Tibial nerve (tissue), 4 donors: ENCODE data around the gene CPB2. TPM values are rescaled to one million over a fixed set of nuclear protein-coding genes. Genes with fewer than 3 reads are reported as not detected.

Experiments used
- DNase-seq, 2 donors: peaks; one replicate each; pipeline ENCODE4 v3.0.0-alpha.2; 2019; ENCODE audit warnings: low spot score in 2 of 2
- H3K27ac ChIP-seq, 4 donors: fragments of 200-600 bp; sonication (generic) in 3 of 4; one replicate each; pipeline ENCODE4 v1.5.1; 2017 to 2019; ENCODE audit warnings: mild to moderate bottlenecking in 1 of 4
- H3K27me3 ChIP-seq, 2 donors: fragments of 200-600 bp; sonication (generic) in 1 of 2; one replicate each; pipeline versions ENCODE4 v1.5.1 to v1.6.0; 2017 to 2019
- H3K36me3 ChIP-seq, 3 donors: fragments of 200-600 bp; sonication (generic); one replicate each; pipeline ENCODE4 v1.5.1; 2018 to 2019
- H3K4me1 ChIP-seq, 4 donors: fragments of 200-600 bp; sonication (generic) in 3 of 4; one replicate each; pipeline ENCODE4 v1.5.1; 2017 to 2019
- H3K4me3 ChIP-seq, 4 donors: fragments of 200-600 bp; sonication (generic) in 3 of 4; one replicate each; pipeline ENCODE4 v1.5.1; 2017 to 2019; ENCODE audit warnings: mild to moderate bottlenecking in 1 of 4, moderate library complexity in 1 of 4
- H3K9me3 ChIP-seq, 4 donors: fragments of 200-600 bp; sonication (generic) in 3 of 4; one replicate each; pipeline ENCODE4 v1.5.1; 2017 to 2019
- EP300 ChIP-seq, 2 donors: sonication (generic); formaldehyde crosslinking; IDR thresholded peaks; one replicate each; pipeline ENCODE4 v1.6.1; 2017; ENCODE audit warnings: antibody characterized with exemption in 2 of 2, mild to moderate bottlenecking in 1 of 2
- POLR2A ChIP-seq, 2 donors: fragments of 450-650 bp; IDR thresholded peaks; one replicate each; pipeline ENCODE4 v1.6.1; 2017; ENCODE audit warnings: antibody characterized with exemption in 2 of 2, mild to moderate bottlenecking in 2 of 2, moderate library complexity in 2 of 2
- WGBS, 2 donors: methylation state at CpG; one replicate each; pipeline ENCODE4 v1.1.5; 2018; 5-methylcytosine and 5-hydroxymethylcytosine counted together
- total RNA-seq, 4 donors: library from RNA; depleted of rRNA; stranded (reverse); fragments of >200 nt; gene quantifications; one replicate each; pipeline ENCODE4 v1.1.0, GENCODE V29; 2016
- TF ChIP-seq, protein P1 (sequence below), 5 experiments: fragments of 200-600 bp in 3 of 5; fragments of 450-650 bp in 2 of 5; sonication (generic) in 3 of 5; IDR thresholded peaks; one replicate each; pipeline ENCODE4 v1.5.1; 2016 to 2019; ENCODE audit warnings: antibody characterized with exemption in 5 of 5, mild to moderate bottlenecking in 3 of 5, moderate library complexity in 2 of 5

Gene CPB2
- total RNA-seq, 4 donors from 2014 or later = not detected

DNA sequence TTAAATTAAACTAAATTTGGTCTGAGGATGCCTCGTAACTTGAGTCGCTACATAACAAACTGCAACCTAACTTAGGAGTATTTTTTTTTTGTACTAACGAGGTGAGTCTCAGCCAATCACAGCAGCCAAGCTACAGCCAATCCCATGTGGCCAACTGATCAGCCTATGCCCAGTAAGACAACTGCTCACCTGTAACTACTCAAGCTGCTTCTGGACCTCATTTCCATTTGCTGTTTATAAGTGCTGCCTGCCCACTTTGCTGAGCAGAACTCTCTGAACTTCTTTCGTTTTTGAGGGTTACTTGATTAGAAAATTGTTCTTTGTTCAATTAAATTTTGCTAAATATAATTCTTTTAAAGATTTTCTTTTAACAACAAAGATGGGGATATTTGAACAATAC lies 3.8 kb downstream of the CPB2 start:
- Histone ChIP-seq H3K27ac (no peak overlapping the region), H3K4me1 (peaks cover 0 to 5% (median 0%) of the 10 kb centered on the region in 4 donors), H3K27me3 (no peaks in the 10 kb centered on the region), H3K9me3 (no peaks in the 10 kb centered on the region), H3K4me3 (no peak overlapping the region), H3K36me3 (no peaks in the 10 kb centered on the region)
- TF ChIP-seq POLR2A (IDR thresholded peaks at IDR 0.05) (no peak), EP300 (IDR thresholded peaks at IDR 0.05) (no peak)
- TF ChIP-seq, protein P1, sequence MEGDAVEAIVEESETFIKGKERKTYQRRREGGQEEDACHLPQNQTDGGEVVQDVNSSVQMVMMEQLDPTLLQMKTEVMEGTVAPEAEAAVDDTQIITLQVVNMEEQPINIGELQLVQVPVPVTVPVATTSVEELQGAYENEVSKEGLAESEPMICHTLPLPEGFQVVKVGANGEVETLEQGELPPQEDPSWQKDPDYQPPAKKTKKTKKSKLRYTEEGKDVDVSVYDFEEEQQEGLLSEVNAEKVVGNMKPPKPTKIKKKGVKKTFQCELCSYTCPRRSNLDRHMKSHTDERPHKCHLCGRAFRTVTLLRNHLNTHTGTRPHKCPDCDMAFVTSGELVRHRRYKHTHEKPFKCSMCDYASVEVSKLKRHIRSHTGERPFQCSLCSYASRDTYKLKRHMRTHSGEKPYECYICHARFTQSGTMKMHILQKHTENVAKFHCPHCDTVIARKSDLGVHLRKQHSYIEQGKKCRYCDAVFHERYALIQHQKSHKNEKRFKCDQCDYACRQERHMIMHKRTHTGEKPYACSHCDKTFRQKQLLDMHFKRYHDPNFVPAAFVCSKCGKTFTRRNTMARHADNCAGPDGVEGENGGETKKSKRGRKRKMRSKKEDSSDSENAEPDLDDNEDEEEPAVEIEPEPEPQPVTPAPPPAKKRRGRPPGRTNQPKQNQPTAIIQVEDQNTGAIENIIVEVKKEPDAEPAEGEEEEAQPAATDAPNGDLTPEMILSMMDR (IDR thresholded peaks at IDR 0.05) = no peak
- DNase-seq = no peak
- WGBS, 2 donors = 76 to 82% methylated on average over 4 of the region's 4 CpGs

DNA sequence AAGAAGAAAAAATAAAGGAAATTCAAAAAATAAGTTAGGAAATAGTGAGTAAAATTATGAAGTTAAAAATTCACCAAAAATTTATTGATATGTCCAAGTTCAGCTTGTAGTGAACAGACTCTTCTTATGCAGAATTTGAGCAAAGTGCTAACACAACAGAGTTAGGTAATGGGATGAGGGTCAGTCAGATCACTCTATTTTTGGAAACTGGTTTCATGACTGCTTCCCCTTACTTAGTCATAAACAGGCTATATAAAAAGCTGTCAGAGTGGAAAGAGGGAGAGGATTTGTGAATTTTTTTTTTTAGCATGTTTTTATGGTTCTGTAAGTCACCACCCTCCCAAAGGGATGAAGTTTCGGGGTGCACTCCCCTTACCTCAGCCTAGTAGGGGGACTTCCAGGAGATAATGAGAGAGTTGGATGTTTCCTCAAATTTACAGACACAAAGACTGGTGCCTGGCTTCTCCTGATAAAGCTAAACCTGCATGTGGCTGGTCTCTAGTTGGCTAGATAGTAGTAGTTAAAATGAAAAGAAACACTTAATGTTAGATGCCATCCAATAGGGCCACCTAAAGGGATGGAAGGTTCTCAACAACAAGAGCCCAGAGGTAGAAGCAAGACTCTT lies 4.5 kb downstream of the CPB2 start:
- no peaks in the 10 kb centered on the region for H3K27me3 ChIP-seq
- 54 to 71% methylated on average over 1 of the region's 1 CpG for WGBS, 2 donors
- H3K9me3 ChIP-seq = no peaks in the 10 kb centered on the region
- peaks cover 0 to 5% (median 0%) of the 10 kb centered on the region in 4 donors for H3K4me1 ChIP-seq
- TF ChIP-seq, protein P1 (IDR thresholded peaks at IDR 0.05) = no peak
- TF ChIP-seq POLR2A (IDR thresholded peaks at IDR 0.05) (no peak), EP300 (IDR thresholded peaks at IDR 0.05) (no peak)
- H3K36me3 ChIP-seq = no peaks in the 10 kb centered on the region
- no peak overlapping the region for H3K27ac ChIP-seq
- no peak overlapping the region for H3K4me3 ChIP-seq
- DNase-seq = no peak

DNA sequence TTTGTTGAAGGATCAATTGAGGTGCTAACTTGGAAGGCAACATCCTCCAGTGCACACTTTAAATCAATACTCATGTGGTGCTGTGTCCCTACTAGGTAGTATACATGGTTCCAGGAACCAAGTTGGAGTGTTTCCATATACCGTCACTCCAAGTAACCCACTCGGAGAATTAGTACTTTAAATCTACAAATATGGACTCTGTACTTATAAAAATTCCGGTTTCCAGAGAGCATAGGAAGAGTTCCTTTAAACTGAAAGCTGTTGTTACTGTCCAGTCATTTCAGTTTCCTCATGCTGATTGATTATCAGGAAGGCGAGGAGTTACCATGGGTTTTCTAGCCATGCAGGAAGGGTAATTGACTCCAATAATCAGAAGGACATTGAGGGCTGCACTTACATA lies 7.2 kb downstream of the CPB2 start:
- WGBS, 2 donors = 93 to 98% methylated on average over 4 of the region's 4 CpGs

DNA sequence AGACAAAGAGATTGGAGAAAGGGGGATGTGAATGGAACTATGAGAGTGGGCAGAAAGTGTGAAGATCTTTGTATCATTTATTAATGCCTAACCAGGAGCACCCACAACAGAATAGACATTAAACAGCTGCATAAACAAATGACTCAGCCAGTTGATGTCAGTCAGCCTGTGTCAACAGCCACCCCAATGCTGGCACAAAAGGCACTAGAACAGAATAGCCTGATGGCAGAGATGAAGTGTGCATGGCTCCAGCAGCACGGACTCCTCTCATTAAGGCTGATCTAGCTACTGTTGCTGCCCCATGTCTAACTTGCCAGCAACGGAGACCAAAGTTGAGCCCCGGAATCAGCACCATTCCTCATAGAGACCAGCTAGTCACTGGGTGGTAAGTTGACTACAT lies 7.8 kb downstream of the CPB2 start:
- H3K4me1 ChIP-seq = peaks cover 0 to 4% (median 0%) of the 10 kb centered on the region in 4 donors
- no peak for DNase-seq
- H3K4me3 ChIP-seq = no peak overlapping the region
- TF ChIP-seq, protein P1 (IDR thresholded peaks at IDR 0.05) = no peak
- TF ChIP-seq POLR2A (IDR thresholded peaks at IDR 0.05) = no peak
- no peak for TF ChIP-seq EP300 (IDR thresholded peaks at IDR 0.05)
- 74 to 100% methylated on average over 3 of the region's 3 CpGs for WGBS, 2 donors
- no peaks in the 10 kb centered on the region for H3K9me3 ChIP-seq
- no peaks in the 10 kb centered on the region for H3K36me3 ChIP-seq
- H3K27me3 ChIP-seq = no peaks in the 10 kb centered on the region
- no peak overlapping the region for H3K27ac ChIP-seq

More for the DNA sequence above, 7.2 kb downstream of the CPB2 start:
- DNase-seq = no peak
- no peaks in the 10 kb centered on the region for H3K36me3 ChIP-seq
- H3K4me1 ChIP-seq = peaks cover 0 to 5% (median 0%) of the 10 kb centered on the region in 4 donors
- H3K9me3 ChIP-seq = no peaks in the 10 kb centered on the region
- no peaks in the 10 kb centered on the region for H3K27me3 ChIP-seq
- no peak overlapping the region for H3K27ac ChIP-seq
- TF ChIP-seq EP300 (IDR thresholded peaks at IDR 0.05) (no peak), POLR2A (IDR thresholded peaks at IDR 0.05) (no peak)
- TF ChIP-seq, protein P1 (IDR thresholded peaks at IDR 0.05) = no peak
- no peak overlapping the region for H3K4me3 ChIP-seq

DNA sequence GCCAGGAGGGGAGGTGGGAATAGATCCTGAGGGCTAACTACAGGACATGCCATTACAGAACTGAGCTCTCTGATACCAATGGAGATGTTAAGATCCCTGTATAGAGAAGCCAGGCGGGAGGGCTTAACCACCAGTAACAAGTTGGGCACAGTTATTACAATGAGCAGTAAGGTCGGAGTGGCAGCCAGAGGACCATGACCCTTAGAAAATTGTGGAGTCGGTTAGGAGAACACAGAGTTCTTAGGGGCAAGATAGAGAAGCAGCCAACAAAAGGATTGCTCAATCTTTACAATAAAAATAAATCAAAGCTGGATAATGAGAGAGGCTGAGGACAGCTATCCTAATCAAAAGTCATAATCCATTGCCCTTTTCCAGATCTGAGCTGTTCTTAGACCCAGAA lies 10.4 kb downstream of the CPB2 start:
- Histone ChIP-seq H3K27me3 (no peaks in the 10 kb centered on the region), H3K4me1 (no peaks in the 10 kb centered on the region), H3K9me3 (no peaks in the 10 kb centered on the region), H3K4me3 (no peak overlapping the region), H3K36me3 (no peaks in the 10 kb centered on the region), H3K27ac (no peak overlapping the region)
- TF ChIP-seq POLR2A (IDR thresholded peaks at IDR 0.05) (no peak), EP300 (IDR thresholded peaks at IDR 0.05) (no peak)
- TF ChIP-seq, protein P1 (IDR thresholded peaks at IDR 0.05) = no peak
- DNase-seq = no peak
- WGBS, 2 donors = 64 to 70% methylated on average over 3 of the region's 3 CpGs
